ENCODE measurements around the gene CHST6. TPM values are rescaled to one million over a fixed set of nuclear protein-coding genes. Genes with fewer than 3 reads are reported as not detected.
"Not testable (repeated sequence)": the region's sequence is repeated elsewhere in the genome, so short reads cannot be mapped to it uniquely, and the experiment has no call there.

CHST6 gene
- total RNA-seq, 1 experiment from 2014 or later, result 1.3 TPM

DNA sequence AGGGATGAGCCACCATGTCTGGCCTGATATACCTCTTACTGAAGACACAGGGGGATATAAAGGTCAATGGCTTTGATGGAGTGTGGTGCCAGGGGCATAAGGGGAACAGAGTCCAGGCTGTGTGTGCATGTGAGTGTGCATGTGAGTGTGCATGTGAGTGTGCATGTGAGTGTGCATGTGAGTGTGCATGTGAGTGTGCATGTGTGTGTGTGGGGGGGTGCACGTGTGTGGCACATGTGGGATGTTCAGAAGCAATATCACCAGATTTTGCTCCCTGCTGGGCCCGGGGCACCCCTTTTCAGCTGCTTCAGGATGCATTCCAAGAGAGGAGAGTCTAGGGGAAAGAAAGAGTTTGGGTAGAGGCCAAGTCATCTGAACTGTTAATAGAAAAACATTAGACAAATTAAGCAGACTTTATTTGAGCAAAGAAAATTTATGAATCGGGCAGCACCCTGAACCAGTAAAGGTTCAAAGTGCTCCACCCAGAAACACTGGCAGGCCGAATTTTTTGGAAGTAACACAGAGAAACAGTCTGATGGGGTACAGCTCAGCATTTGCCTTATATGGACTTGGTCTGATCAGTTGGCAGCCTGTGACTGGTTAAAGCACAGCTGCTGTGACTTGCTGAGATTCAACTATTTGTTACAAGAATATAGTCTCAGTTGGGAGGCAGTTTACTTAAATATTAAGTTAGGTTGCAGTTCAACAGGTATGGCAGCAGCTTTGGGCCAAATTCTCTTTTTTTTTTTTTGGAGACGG, 31.0 kb upstream of the CHST6 start:
- no peaks in the 10 kb centered on the region for H3K9me3 ChIP-seq
- no peak overlapping the region for H3K27ac Mint-ChIP-seq (ENCODE audit: unreplicated experiment)
- no TSS peak for BruUV-seq (replicated peaks)
- no peaks in the 10 kb centered on the region for H3K36me3 ChIP-seq (ENCODE audit: control insufficient read depth, insufficient read depth, low read length)
- TF ChIP-seq, protein P1, sequence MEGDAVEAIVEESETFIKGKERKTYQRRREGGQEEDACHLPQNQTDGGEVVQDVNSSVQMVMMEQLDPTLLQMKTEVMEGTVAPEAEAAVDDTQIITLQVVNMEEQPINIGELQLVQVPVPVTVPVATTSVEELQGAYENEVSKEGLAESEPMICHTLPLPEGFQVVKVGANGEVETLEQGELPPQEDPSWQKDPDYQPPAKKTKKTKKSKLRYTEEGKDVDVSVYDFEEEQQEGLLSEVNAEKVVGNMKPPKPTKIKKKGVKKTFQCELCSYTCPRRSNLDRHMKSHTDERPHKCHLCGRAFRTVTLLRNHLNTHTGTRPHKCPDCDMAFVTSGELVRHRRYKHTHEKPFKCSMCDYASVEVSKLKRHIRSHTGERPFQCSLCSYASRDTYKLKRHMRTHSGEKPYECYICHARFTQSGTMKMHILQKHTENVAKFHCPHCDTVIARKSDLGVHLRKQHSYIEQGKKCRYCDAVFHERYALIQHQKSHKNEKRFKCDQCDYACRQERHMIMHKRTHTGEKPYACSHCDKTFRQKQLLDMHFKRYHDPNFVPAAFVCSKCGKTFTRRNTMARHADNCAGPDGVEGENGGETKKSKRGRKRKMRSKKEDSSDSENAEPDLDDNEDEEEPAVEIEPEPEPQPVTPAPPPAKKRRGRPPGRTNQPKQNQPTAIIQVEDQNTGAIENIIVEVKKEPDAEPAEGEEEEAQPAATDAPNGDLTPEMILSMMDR (IDR thresholded peaks at IDR 0.05; ENCODE audit: insufficient read depth in 1 of 2, low read depth in 1 of 2, low read length in 1 of 2, severe bottlenecking in 1 of 2, unreplicated experiment in 1 of 2), result no peak
- H3K9me3 Mint-ChIP-seq (ENCODE audit: unreplicated experiment), result no peaks in the 10 kb centered on the region
- no peak for DNase-seq
- POLR2A ChIA-PET, result no interaction called here
- CTCF ChIA-PET, result no interaction called here
- no peak overlapping the region for H3K4me3 Mint-ChIP-seq (ENCODE audit: unreplicated experiment)
- intact Hi-C loops (cut with micrococcal nuclease; ENCODE audit: unreplicated experiment), result no loop called here
- no peak overlapping the region for H3K4me3 ChIP-seq (ENCODE audit: low read depth, low read length)
- no peaks in the 10 kb centered on the region for H3K27me3 ChIP-seq (replicated peaks; ENCODE audit: control insufficient read depth, insufficient read depth, low read length)
- peaks cover 9% of the 10 kb centered on the region for H3K4me1 ChIP-seq
- H3K27me3 Mint-ChIP-seq (ENCODE audit: insufficient read depth, unreplicated experiment), result no peaks in the 10 kb centered on the region
- no peaks in the 10 kb centered on the region for H3K36me3 Mint-ChIP-seq (ENCODE audit: insufficient read depth, unreplicated experiment)
- H3K4me1 Mint-ChIP-seq (ENCODE audit: low read depth, unreplicated experiment), result peaks cover 7% of the 10 kb centered on the region

DNA sequence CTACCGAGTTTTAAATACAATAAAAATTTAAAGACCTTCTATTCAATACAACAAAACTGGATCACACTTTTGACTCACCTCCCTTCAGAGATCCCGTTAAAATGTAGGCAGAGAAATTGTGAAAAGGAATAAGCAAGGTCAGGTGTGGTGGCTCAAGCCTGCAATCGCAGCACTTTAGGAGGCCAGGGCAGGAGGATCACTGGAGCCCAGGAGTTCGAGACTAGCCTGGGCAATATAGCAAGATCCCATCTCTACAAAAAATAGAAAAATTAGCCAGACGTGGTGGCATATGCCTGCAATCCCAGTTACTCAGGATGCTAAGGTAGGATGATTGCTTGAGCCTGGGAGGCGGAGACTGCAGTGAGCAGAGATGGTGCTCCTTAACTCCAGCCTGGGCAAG, 23.9 kb upstream of the CHST6 start:
- TF ChIP-seq, protein P1 (IDR thresholded peaks at IDR 0.05; ENCODE audit: insufficient read depth in 1 of 2, low read depth in 1 of 2, low read length in 1 of 2, severe bottlenecking in 1 of 2, unreplicated experiment in 1 of 2), result no peak
- Mint-ChIP-seq H3K4me3 (ENCODE audit: unreplicated experiment) (no peak overlapping the region), H3K27me3 (ENCODE audit: insufficient read depth, unreplicated experiment) (no peaks in the 10 kb centered on the region), H3K9me3 (ENCODE audit: unreplicated experiment) (no peaks in the 10 kb centered on the region), H3K27ac (ENCODE audit: unreplicated experiment) (no peak overlapping the region), H3K36me3 (ENCODE audit: insufficient read depth, unreplicated experiment) (peaks cover 14% of the 10 kb centered on the region), H3K4me1 (ENCODE audit: low read depth, unreplicated experiment) (peaks cover 7% of the 10 kb centered on the region)
- H3K27me3 ChIP-seq (replicated peaks; ENCODE audit: control insufficient read depth, insufficient read depth, low read length), result no peaks in the 10 kb centered on the region
- DNase-seq, result no peak
- intact Hi-C loops (cut with micrococcal nuclease; ENCODE audit: unreplicated experiment), result no loop called here
- H3K9me3 ChIP-seq, result no peaks in the 10 kb centered on the region
- no TSS peak for BruUV-seq (replicated peaks)
- ChIA-PET CTCF (no interaction called here), POLR2A (no interaction called here)
- no peaks in the 10 kb centered on the region for H3K4me1 ChIP-seq
- H3K4me3 ChIP-seq (ENCODE audit: low read depth, low read length), result no peak overlapping the region
- no peaks in the 10 kb centered on the region for H3K36me3 ChIP-seq (ENCODE audit: control insufficient read depth, insufficient read depth, low read length)

DNA sequence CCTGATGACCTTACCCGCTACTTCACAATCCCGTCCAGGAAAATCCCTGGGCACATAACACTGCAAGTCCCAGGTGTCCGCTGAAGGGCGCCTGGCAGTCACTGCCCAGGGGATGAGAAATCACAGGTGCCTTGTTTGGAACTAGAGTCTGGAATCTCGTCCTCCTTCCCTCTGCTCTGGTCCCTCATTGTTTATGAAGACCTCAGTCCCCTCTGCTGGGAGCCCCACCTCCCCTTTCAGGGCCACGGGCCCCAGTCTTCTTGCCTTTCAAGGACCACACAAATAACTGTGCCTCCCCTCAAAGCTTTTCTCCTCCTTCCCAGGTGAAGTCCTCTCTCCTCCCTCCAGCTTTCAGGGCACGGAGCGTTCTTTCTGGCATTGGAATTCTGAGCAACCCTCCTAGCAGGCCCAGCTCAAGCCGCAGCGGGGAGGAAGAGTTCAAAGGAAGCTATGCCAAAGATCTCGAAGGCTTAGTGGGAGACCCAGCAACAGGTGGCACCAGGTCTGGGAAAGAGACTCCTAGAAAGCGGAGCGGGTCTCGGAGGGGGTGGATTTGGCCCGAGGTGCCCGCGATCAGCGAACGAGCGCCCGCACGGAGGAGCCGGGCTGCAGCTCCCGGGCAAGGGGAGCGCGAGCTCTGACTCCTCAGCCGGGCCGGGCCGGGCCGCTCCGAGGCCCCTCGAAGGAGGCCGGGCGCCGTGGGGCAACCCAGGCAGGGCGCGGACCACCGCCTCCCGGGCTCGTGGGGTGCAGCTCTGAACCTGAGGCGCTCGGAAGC, 21.1 kb upstream of the CHST6 start:
- peaks cover 21% of the 10 kb centered on the region for H3K36me3 Mint-ChIP-seq (ENCODE audit: insufficient read depth, unreplicated experiment)
- TSS peak; percentile 43 for BruUV-seq (replicated peaks)
- H3K27me3 Mint-ChIP-seq (ENCODE audit: insufficient read depth, unreplicated experiment); H3K4me1 ChIP-seq; H3K36me3 ChIP-seq (ENCODE audit: control insufficient read depth, insufficient read depth, low read length); intact Hi-C loops (cut with micrococcal nuclease; ENCODE audit: unreplicated experiment); H3K9me3 Mint-ChIP-seq (ENCODE audit: unreplicated experiment); H3K27me3 ChIP-seq (replicated peaks; ENCODE audit: control insufficient read depth, insufficient read depth, low read length); H3K4me1 Mint-ChIP-seq (ENCODE audit: low read depth, unreplicated experiment); H3K9me3 ChIP-seq: not testable (repeated sequence)
- peak overlapping the region; percentile 97 for H3K4me3 ChIP-seq (ENCODE audit: low read depth, low read length)
- H3K27ac Mint-ChIP-seq (ENCODE audit: unreplicated experiment), result peak overlapping the region; percentile 88
- peak overlapping the region; percentile 79 for H3K4me3 Mint-ChIP-seq (ENCODE audit: unreplicated experiment)
- DNase-seq, result peak in 1 of 2 experiments; percentile 59
- POLR2A ChIA-PET, result interaction anchor here (0.5 to 1.8 kb wide), 11 partner anchors 18 to 321 kb away, joined by 3 to 14 read pairs (median 7); partner anchors contain the start of genes ADAT1, CHST6, KARS1 and TERF2IP
- CTCF ChIA-PET, result interaction anchor here (0.6 to 2.3 kb wide), 32 partner anchors 8 to 1070 kb away, joined by 3 to 21 read pairs (median 6); partner anchors contain the start of genes ADAT1, CFDP1, CHST6 and GABARAPL2
